GM23338 (cell line): ENCODE results near the gene TOM1L2. TPM values are rescaled to one million over a fixed set of nuclear protein-coding genes. Genes with fewer than 3 reads are reported as not detected.

Experiments used
- ATAC-seq: fragments of 200-7000 bp; cut with Tn5 transposase; 3 replicates; pipeline ENCODE4 v1.9.1; 2020
- DNase-seq: peaks from one replicate; pipeline ENCODE4 v3.0.0-alpha.2; 2015; ENCODE audit warnings: low spot score
- H2AFZ ChIP-seq: fragments of 200-600 bp; sonication (generic); 2 replicates; pipeline ENCODE4 v1.8.0; 2016; ENCODE audit warnings: antibody characterized with exemption, mild to moderate bottlenecking, moderate library complexity
- H3F3A ChIP-seq: fragments of 200-600 bp; sonication (generic); replicated peaks from 2 replicates; pipeline ENCODE4 v1.8.0; 2017; ENCODE audit warnings: antibody characterized with exemption, mixed run types, low read depth
- H3K27ac ChIP-seq: fragments of 200-600 bp; sonication (generic); 2 replicates; pipeline ENCODE4 v1.6.1; 2016; ENCODE audit warnings: low read depth
- H3K27me3 ChIP-seq: fragments of 200-600 bp; sonication (generic); 2 replicates; pipeline ENCODE4 v1.8.0; 2016; ENCODE audit warnings: mild to moderate bottlenecking, mixed run types, moderate library complexity; ENCODE audit not compliant: insufficient read depth
- H3K36me3 ChIP-seq: fragments of 200-600 bp; sonication (generic); 2 replicates; pipeline ENCODE4 v1.8.0; 2016; ENCODE audit warnings: mild to moderate bottlenecking; ENCODE audit not compliant: insufficient read depth
- H3K4me1 ChIP-seq: fragments of 200-600 bp; sonication (generic); 2 replicates; pipeline ENCODE4 v1.8.0; 2016; ENCODE audit warnings: mild to moderate bottlenecking, moderate library complexity; ENCODE audit not compliant: insufficient read depth
- H3K4me2 ChIP-seq: fragments of 200-600 bp; sonication (generic); 2 replicates; pipeline ENCODE4 v1.7.1; 2017; ENCODE audit warnings: mixed run types
- H3K4me3 ChIP-seq: fragments of 200-600 bp; sonication (generic); 2 replicates; pipeline ENCODE4 v1.6.1; 2016; ENCODE audit warnings: mixed run types
- H3K79me2 ChIP-seq: fragments of 200-600 bp; sonication (generic); replicated peaks from 2 replicates; pipeline ENCODE4 v1.8.0; 2017; ENCODE audit warnings: mild to moderate bottlenecking; ENCODE audit not compliant: insufficient read depth
- H3K9me2 ChIP-seq: fragments of 200-600 bp; sonication (generic); 2 replicates; pipeline ENCODE4 v1.8.0; 2017; ENCODE audit not compliant: insufficient read depth
- H4K20me1 ChIP-seq: fragments of 200-600 bp; sonication (generic); replicated peaks from 2 replicates; pipeline ENCODE4 v1.8.0; 2017; ENCODE audit warnings: mild to moderate bottlenecking; ENCODE audit not compliant: insufficient read depth
- H3K27ac Mint-ChIP-seq: 2 replicates; pipeline ENCODE4 v1.8.0; 2020; ENCODE audit warnings: inconsistent platforms, mild to moderate bottlenecking, moderate library complexity, mixed read lengths
- H3K27me3 Mint-ChIP-seq: 3 replicates; pipeline ENCODE4 v1.8.0; 2022; ENCODE audit warnings: low read depth, mild to moderate bottlenecking, moderate library complexity, mixed read lengths, inconsistent platforms; ENCODE audit not compliant: insufficient read depth, poor library complexity
- H3K36me3 Mint-ChIP-seq: 3 replicates; pipeline ENCODE4 v1.8.0; 2021; ENCODE audit warnings: low read depth, mild to moderate bottlenecking, inconsistent platforms, moderate library complexity, mixed read lengths
- H3K4me1 Mint-ChIP-seq: 3 replicates; pipeline ENCODE4 v1.8.0; 2020; ENCODE audit warnings: mild to moderate bottlenecking, inconsistent platforms, mixed read lengths
- H3K4me3 Mint-ChIP-seq: 3 replicates; pipeline ENCODE4 v1.8.0; 2021; ENCODE audit warnings: moderate library complexity, mild to moderate bottlenecking, inconsistent platforms, mixed read lengths
- H3K9me3 Mint-ChIP-seq: 3 replicates; pipeline ENCODE4 v1.8.0; 2020; ENCODE audit warnings: moderate library complexity, mild to moderate bottlenecking, inconsistent platforms, mixed read lengths
- CREB1 ChIP-seq: fragments of 250-450 bp; sonication (Bioruptor Pico); IDR thresholded peaks from 2 replicates; pipeline ENCODE4 v1.5.0; 2020; ENCODE audit warnings: low read depth, mild to moderate bottlenecking, moderate library complexity
- EZH2 ChIP-seq: fragments of 200-600 bp; sonication (generic); IDR thresholded peaks from one replicate; pipeline ENCODE4 v1.8.0; 2017; ENCODE audit warnings: antibody characterized with exemption, mild to moderate bottlenecking, low read depth; ENCODE audit not compliant: unreplicated experiment
- EZH2phosphoT487 ChIP-seq: fragments of 200-600 bp; sonication (generic); IDR thresholded peaks from one replicate; pipeline ENCODE4 v1.8.1; 2018; ENCODE audit warnings: antibody characterized with exemption; ENCODE audit not compliant: unreplicated experiment
- JUNB ChIP-seq: IDR thresholded peaks from one replicate; pipeline ENCODE4 v1.6.1; 2016; ENCODE audit warnings: antibody characterized with exemption; ENCODE audit not compliant: unreplicated experiment
- POLR2AphosphoS5 ChIP-seq: IDR thresholded peaks from 2 replicates; pipeline ENCODE4 v1.6.1; 2016; ENCODE audit warnings: antibody characterized with exemption, low read depth
- REST ChIP-seq: IDR thresholded peaks from one replicate; pipeline ENCODE4 v1.6.1; 2018; ENCODE audit warnings: antibody characterized with exemption; ENCODE audit not compliant: unreplicated experiment
- STAT1 ChIP-seq: IDR thresholded peaks from one replicate; pipeline ENCODE4 v1.6.1; 2016; ENCODE audit warnings: antibody characterized with exemption; ENCODE audit not compliant: unreplicated experiment
- ZNF331 ChIP-seq: fragments of 250-450 bp; sonication (Bioruptor Pico); IDR thresholded peaks from 2 replicates; pipeline ENCODE4 v1.5.0; 2020; ENCODE audit warnings: low read depth, mild to moderate bottlenecking, moderate library complexity
- polyA plus RNA-seq: library from polyadenylated mRNA; unstranded; fragments of >200 nt; fragmentation: Nextera tagmentation; extraction: Ambion mirVana; gene quantifications from 2 replicates; pipeline ENCODE4 v1.2.1, GENCODE V29; 2016
- total RNA-seq: library from RNA; depleted of rRNA; stranded (reverse); fragments of >200 nt; shearing (Covaris generic); gene quantifications from 2 replicates; pipeline ENCODE4 v1.2.3, GENCODE V29; 2014
- TF ChIP-seq, protein P1 (sequence below), 2 experiments: fragments of 200-600 bp in 1 of 2; sonication (generic) in 1 of 2; conservative IDR thresholded peaks; 2 replicates each; pipeline versions ENCODE4 v1.5.1 to v1.6.1; 2016 to 2017; ENCODE audit warnings: antibody characterized with exemption in 2 of 2, low read depth in 2 of 2, mild to moderate bottlenecking in 2 of 2, moderate library complexity in 1 of 2
- TF ChIP-seq, protein P2 (sequence below): IDR thresholded peaks from 2 replicates; pipeline ENCODE4 v1.6.1; 2016; ENCODE audit warnings: antibody characterized with exemption

The TOM1L2 gene
- total and polyA plus RNA-seq, 2 experiments from 2014 or later, result 3.3 TPM

DNA sequence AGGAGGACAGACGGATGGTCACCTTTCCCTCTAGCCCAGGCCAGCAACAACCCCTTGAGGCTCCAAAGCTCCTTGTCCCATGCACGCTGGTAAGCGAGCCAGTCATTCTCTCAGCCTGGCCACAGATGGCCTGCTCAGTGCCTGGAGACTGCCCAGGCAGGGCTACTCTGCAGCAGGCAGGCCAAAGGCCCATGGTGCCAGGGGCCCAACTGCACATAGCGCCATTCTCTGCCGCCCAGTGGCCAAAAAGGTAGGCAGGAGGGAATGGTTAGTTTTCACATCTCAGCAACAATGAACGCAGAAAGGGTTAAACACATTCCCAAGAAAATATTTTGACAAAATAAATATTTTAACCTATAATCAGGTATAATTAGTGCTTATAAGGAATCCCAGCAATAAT is 127.7 kb downstream of the TOM1L2 start:
- ATAC-seq, result no peak
- no peaks in the 10 kb centered on the region for H3K27me3 ChIP-seq
- no peaks in the 10 kb centered on the region for H3K9me2 ChIP-seq
- no peak overlapping the region for H2AFZ ChIP-seq
- H3K36me3 ChIP-seq, result no peaks in the 10 kb centered on the region
- H3K4me1 ChIP-seq, result peaks cover 17% of the 10 kb centered on the region
- H3K27ac Mint-ChIP-seq, result no peak overlapping the region
- H4K20me1 ChIP-seq, result no peaks in the 10 kb centered on the region
- H3K27me3 Mint-ChIP-seq, result peaks cover 27% of the 10 kb centered on the region
- no peak overlapping the region for H3K27ac ChIP-seq
- H3K4me1 Mint-ChIP-seq, result peaks cover 55% of the 10 kb centered on the region
- peaks cover 10% of the 10 kb centered on the region for H3F3A ChIP-seq
- H3K79me2 ChIP-seq, result no peaks in the 10 kb centered on the region
- H3K4me3 Mint-ChIP-seq, result no peak overlapping the region
- no peak for TF ChIP-seq STAT1
- TF ChIP-seq, protein P1, sequence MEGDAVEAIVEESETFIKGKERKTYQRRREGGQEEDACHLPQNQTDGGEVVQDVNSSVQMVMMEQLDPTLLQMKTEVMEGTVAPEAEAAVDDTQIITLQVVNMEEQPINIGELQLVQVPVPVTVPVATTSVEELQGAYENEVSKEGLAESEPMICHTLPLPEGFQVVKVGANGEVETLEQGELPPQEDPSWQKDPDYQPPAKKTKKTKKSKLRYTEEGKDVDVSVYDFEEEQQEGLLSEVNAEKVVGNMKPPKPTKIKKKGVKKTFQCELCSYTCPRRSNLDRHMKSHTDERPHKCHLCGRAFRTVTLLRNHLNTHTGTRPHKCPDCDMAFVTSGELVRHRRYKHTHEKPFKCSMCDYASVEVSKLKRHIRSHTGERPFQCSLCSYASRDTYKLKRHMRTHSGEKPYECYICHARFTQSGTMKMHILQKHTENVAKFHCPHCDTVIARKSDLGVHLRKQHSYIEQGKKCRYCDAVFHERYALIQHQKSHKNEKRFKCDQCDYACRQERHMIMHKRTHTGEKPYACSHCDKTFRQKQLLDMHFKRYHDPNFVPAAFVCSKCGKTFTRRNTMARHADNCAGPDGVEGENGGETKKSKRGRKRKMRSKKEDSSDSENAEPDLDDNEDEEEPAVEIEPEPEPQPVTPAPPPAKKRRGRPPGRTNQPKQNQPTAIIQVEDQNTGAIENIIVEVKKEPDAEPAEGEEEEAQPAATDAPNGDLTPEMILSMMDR (conservative IDR thresholded peaks at IDR 0.05; ENCODE audit: low read depth in 2 of 2), result peak; percentile 24 to 30; a peak in 3 of 4 replicates
- TF ChIP-seq ZNF331 (CRISPR knock-in tag), result no peak
- H3K4me2 ChIP-seq, result no peak overlapping the region
- no peak overlapping the region for H3K4me3 ChIP-seq
- H3K36me3 Mint-ChIP-seq, result no peaks in the 10 kb centered on the region
- no peak for DNase-seq
- no peaks in the 10 kb centered on the region; the same call in 2 of the 3 replicates for H3K9me3 Mint-ChIP-seq

- Mint-ChIP-seq H3K4me3 (no peak overlapping the region), H3K27ac (no peak overlapping the region), H3K36me3 (no peaks in the 10 kb centered on the region), H3K4me1 (peaks cover 56% of the 10 kb centered on the region), H3K9me3 (no peaks in the 10 kb centered on the region; the same call in 2 of the 3 replicates), H3K27me3 (peaks cover 31% of the 10 kb centered on the region)
- Histone ChIP-seq H3K27me3 (no peaks in the 10 kb centered on the region), H3K4me3 (no peak overlapping the region), H3K9me2 (no peaks in the 10 kb centered on the region), H3K36me3 (no peaks in the 10 kb centered on the region), H3F3A (peaks cover 14% of the 10 kb centered on the region), H3K27ac (no peak overlapping the region), H3K4me1 (peaks cover 21% of the 10 kb centered on the region), H3K79me2 (no peaks in the 10 kb centered on the region), H4K20me1 (no peaks in the 10 kb centered on the region), H2AFZ (no peak overlapping the region), H3K4me2 (no peak overlapping the region)
- DNase-seq (no peak), ATAC-seq (no peak)
- TF ChIP-seq EZH2phosphoT487, result no peak
Measured at GRCh38 chr17:17844079-17844478, 128.1 kb downstream of the TOM1L2 start.

DNA sequence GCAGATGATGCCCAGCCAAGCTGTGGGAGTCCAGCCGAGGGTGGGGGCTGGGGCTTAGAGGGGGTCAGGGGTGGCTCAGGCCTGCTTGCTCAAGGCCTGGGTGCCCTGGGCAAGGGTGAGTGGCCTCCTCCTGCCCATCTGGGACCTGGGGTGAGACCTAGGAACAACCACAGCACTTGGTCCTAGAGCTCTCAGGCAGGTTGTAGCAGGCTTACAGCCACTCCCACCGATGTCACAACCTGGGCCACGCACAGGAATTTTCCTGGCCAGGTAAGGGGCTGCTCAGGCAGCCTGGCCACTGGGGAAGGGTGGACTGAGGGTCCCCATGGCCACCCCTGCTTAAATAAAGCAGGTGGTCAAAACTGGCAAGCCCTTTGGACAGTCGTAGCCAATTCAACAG is 129.1 kb downstream of the TOM1L2 start:
- Mint-ChIP-seq H3K4me1 (peaks cover 59% of the 10 kb centered on the region), H3K36me3 (no peaks in the 10 kb centered on the region), H3K9me3 (no peaks in the 10 kb centered on the region; the same call in 2 of the 3 replicates), H3K4me3 (no peak overlapping the region), H3K27me3 (peaks cover 36% of the 10 kb centered on the region), H3K27ac (no peak overlapping the region)
- Histone ChIP-seq H3K79me2 (no peaks in the 10 kb centered on the region), H3K4me2 (no peak overlapping the region), H3K4me1 (peaks cover 29% of the 10 kb centered on the region), H3K36me3 (no peaks in the 10 kb centered on the region), H3K4me3 (no peak overlapping the region), H3K27ac (no peak overlapping the region), H2AFZ (no peak overlapping the region), H3K9me2 (no peaks in the 10 kb centered on the region), H3K27me3 (no peaks in the 10 kb centered on the region), H3F3A (peaks cover 15% of the 10 kb centered on the region), H4K20me1 (no peaks in the 10 kb centered on the region)
- ATAC-seq, result no peak
- DNase-seq, result no peak
- TF ChIP-seq REST (no peak), JUNB (no peak), STAT1 (no peak), EZH2phosphoT487 (no peak), CREB1 (CRISPR knock-in tag) (no peak), POLR2AphosphoS5 (no peak), EZH2 (no peak)
- TF ChIP-seq, protein P2, sequence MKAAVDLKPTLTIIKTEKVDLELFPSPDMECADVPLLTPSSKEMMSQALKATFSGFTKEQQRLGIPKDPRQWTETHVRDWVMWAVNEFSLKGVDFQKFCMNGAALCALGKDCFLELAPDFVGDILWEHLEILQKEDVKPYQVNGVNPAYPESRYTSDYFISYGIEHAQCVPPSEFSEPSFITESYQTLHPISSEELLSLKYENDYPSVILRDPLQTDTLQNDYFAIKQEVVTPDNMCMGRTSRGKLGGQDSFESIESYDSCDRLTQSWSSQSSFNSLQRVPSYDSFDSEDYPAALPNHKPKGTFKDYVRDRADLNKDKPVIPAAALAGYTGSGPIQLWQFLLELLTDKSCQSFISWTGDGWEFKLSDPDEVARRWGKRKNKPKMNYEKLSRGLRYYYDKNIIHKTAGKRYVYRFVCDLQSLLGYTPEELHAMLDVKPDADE, result no peak
- TF ChIP-seq, protein P1 (conservative IDR thresholded peaks at IDR 0.05; ENCODE audit: low read depth in 2 of 2), result no peak
